ENCODE measurements around the gene ASL.
A peak's percentile ranks its signal among the peaks of the same experiment; 100 is the strongest.
"Not testable (repeated sequence)": the region's sequence is repeated elsewhere in the genome, so short reads cannot be mapped to it uniquely, and the experiment has no call there.

Gene ASL

GRCh38 chr7:66075590-66076461 lies at the start of gene ASL:
ASL (plus strand) TSS chr7:66075819; CDS start chr7:66076082, 263 bp downstream.
- H3K4me3 ChIP-seq (ENCODE audit: low read depth, low read length), result peak within 1 kb of the TSS; percentile 82
- peak; percentile 96 for DNase-seq (ENCODE audit: low read depth)
- peak; percentile 87 for TF ChIP-seq POLR2A (IDR thresholded peaks at IDR 0.05; ENCODE audit: extremely low read depth, insufficient read length)
- TF ChIP-seq, protein P1, sequence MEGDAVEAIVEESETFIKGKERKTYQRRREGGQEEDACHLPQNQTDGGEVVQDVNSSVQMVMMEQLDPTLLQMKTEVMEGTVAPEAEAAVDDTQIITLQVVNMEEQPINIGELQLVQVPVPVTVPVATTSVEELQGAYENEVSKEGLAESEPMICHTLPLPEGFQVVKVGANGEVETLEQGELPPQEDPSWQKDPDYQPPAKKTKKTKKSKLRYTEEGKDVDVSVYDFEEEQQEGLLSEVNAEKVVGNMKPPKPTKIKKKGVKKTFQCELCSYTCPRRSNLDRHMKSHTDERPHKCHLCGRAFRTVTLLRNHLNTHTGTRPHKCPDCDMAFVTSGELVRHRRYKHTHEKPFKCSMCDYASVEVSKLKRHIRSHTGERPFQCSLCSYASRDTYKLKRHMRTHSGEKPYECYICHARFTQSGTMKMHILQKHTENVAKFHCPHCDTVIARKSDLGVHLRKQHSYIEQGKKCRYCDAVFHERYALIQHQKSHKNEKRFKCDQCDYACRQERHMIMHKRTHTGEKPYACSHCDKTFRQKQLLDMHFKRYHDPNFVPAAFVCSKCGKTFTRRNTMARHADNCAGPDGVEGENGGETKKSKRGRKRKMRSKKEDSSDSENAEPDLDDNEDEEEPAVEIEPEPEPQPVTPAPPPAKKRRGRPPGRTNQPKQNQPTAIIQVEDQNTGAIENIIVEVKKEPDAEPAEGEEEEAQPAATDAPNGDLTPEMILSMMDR (IDR thresholded peaks at IDR 0.05; ENCODE audit: low read depth, low read length), result no peak
- peak; percentile 89 for TF ChIP-seq MAX (IDR thresholded peaks at IDR 0.05; ENCODE audit: low read depth, low read length)
- TF ChIP-seq MYC (IDR thresholded peaks at IDR 0.05; ENCODE audit: low read depth, low read length), result peak; percentile 72

DNA sequence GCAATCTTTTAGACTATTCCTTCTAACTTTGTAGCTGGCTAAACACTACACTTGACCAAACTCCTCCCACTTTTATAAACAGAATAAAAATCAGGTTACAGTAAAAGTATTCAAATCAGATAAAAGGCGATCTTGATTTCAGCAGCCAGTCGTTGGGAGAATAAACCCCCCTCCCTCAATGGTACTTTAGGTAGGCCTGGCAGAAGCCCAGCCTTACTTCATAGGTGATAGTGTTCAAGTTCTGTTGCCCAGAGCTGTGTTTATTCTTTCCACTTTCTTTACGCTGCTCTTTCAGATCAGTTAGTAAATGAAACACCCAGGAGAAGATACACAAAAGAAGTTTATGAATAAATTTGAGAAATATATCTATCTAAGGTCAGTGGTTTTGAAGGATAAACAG lies 47.3 kb upstream of the ASL start:
- not testable (repeated sequence) for DNase-seq (ENCODE audit: low read depth); H3K4me3 ChIP-seq (ENCODE audit: low read depth, low read length)

DNA sequence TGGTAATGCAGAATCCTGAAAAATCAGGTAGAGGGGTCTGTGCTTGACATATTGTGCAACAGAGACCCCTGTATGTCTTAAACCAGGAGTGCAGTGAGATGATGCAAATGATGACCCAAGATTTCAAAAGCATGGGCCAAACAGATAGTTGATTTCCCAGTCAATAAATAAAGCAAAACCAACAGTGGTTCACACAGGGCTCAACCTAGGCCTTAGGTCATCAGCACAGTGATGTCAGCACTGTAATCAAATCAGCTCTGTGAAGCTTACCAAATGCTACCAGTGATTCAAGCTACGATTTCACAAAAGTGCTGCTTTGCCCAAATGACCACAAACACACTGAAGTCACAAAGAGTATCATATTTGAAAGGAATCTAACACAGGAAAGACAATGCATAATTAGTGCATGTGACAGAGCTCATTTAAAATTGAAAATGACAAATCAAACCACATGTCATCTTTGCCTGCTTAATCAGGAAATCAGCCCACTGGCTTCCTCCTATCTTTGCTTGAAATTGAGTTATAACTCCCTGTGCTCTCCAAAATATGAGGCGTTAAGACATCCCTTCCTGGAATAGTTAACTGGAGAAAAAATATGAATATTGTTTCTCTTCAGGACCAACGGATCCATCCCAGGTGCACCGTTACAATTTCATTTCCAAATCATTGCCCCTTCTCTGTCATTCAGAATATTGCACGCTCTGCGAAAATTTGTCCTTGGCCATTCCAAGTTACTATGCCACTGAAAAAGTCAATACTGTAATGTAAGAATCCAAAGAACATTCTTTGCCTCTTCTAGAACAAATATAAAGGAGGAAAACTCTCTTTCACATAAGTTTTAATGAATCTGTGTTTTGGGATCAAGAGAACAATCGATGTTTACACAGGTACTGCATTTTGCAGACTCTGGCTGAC lies 41.9 kb upstream of the ASL start:
- H3K4me3 ChIP-seq (ENCODE audit: low read depth, low read length), result no peak overlapping the region
- DNase-seq (ENCODE audit: low read depth), result no peak
- TF ChIP-seq MYC (IDR thresholded peaks at IDR 0.05; ENCODE audit: low read depth, low read length), result no peak
- TF ChIP-seq, protein P1 (IDR thresholded peaks at IDR 0.05; ENCODE audit: low read depth, low read length), result no peak
- TF ChIP-seq MAX (IDR thresholded peaks at IDR 0.05; ENCODE audit: low read depth, low read length), result no peak

- DNase-seq (ENCODE audit: low read depth); H3K4me3 ChIP-seq (ENCODE audit: low read depth, low read length): not testable (repeated sequence)
Observed at GRCh38 chr7:66034436-66035010, 41.1 kb upstream of the ASL start.

DNA sequence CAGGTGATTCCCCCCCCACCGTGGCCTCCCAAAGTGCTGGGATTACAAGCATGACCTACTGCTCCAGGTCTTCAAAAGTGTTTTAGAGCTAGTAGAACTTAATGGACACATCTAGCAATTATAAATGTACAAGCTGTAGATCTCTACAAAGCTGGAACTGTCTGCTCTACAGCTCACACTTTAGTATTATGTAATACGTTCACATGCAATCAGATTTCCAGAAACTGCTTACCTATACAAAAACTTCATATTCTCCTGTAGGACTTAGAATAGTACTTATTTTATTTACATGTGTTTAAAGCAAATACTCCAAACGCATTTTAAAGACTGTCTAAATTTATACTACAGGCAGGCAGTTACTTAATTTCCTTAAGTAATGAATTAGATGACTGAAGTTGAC lies 39.2 kb upstream of the ASL start:
- no peak for DNase-seq (ENCODE audit: low read depth)
- TF ChIP-seq MAX (IDR thresholded peaks at IDR 0.05; ENCODE audit: low read depth, low read length) (no peak), MYC (IDR thresholded peaks at IDR 0.05; ENCODE audit: low read depth, low read length) (no peak), POLR2A (IDR thresholded peaks at IDR 0.05; ENCODE audit: extremely low read depth, insufficient read length) (no peak)
- TF ChIP-seq, protein P1 (IDR thresholded peaks at IDR 0.05; ENCODE audit: low read depth, low read length), result no peak
- no peak overlapping the region for H3K4me3 ChIP-seq (ENCODE audit: low read depth, low read length)

DNA sequence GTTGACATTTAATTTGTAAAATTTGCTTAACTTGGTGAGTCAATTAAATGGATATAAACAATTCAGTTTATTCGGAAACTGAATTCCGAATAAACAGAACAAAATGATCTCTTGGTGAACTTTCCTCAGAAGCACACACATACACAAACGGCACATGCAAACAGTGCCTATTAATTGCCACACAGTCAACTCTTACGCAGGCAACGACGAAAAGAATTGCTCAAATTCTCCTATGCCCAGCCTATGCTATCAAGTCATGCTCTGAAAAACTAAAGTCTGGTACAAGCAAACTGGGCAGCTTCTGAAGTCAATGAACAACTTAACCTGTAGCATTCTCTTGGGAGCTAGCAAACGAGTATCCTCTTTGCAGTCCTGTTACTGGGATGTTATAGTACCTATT lies 38.8 kb upstream of the ASL start:
- H3K4me3 ChIP-seq (ENCODE audit: low read depth, low read length), result no peak overlapping the region
- DNase-seq (ENCODE audit: low read depth), result no peak
- TF ChIP-seq, protein P1 (IDR thresholded peaks at IDR 0.05; ENCODE audit: low read depth, low read length), result no peak
- TF ChIP-seq MYC (IDR thresholded peaks at IDR 0.05; ENCODE audit: low read depth, low read length) (no peak), MAX (IDR thresholded peaks at IDR 0.05; ENCODE audit: low read depth, low read length) (no peak), POLR2A (IDR thresholded peaks at IDR 0.05; ENCODE audit: extremely low read depth, insufficient read length) (no peak)

Measured in NB4 (cell line).